Spleen (tissue), 11 donors: ENCODE measurements around the gene HSPBP1. TPM values are rescaled to one million over a fixed set of nuclear protein-coding genes. Genes with fewer than 3 reads are reported as not detected.
A peak's percentile ranks its signal among the peaks of the same experiment; 100 is the strongest.

Experiments used
- DNase-seq: peaks from one replicate; pipeline ENCODE4 v3.0.0-alpha.2; 2020
- H3K27ac ChIP-seq, 8 donors: fragments of 200-600 bp; sonication (generic) in 7 of 8; 1 replicate in 4 of 8; 2 replicates in 4 of 8; pipeline versions ENCODE4 v1.5.0 to v1.8.0; 2016 to 2021; ENCODE audit warnings: inconsistent platforms in 4 of 8, mild to moderate bottlenecking in 4 of 8, moderate library complexity in 1 of 8
- H3K27me3 ChIP-seq, 7 donors: fragments of 200-600 bp; sonication (generic) in 6 of 7; replicated peaks in 1 of 7; 1 replicate in 4 of 7; 2 replicates in 3 of 7; pipeline versions ENCODE4 v1.5.0 to v1.8.0; 2016 to 2021; ENCODE audit warnings: inconsistent platforms in 3 of 7, mild to moderate bottlenecking in 1 of 7
- H3K36me3 ChIP-seq, 6 donors: fragments of 200-600 bp; sonication (generic) in 5 of 6; 1 replicate in 4 of 6; 2 replicates in 2 of 6; pipeline versions ENCODE4 v1.5.0 to v1.8.0; 2016 to 2021; ENCODE audit warnings: inconsistent platforms in 2 of 6
- H3K4me1 ChIP-seq, 6 donors: fragments of 200-600 bp; sonication (generic) in 5 of 6; 1 replicate in 3 of 6; 2 replicates in 3 of 6; pipeline versions ENCODE4 v1.5.0 to v1.8.0; 2016 to 2021; ENCODE audit warnings: inconsistent platforms in 3 of 6
- H3K4me3 ChIP-seq, 8 donors: fragments of 200-600 bp; sonication (generic) in 7 of 8; 1 replicate in 4 of 8; 2 replicates in 4 of 8; pipeline versions ENCODE4 v1.5.0 to v1.8.0; 2016 to 2021; ENCODE audit warnings: inconsistent platforms in 4 of 8, mild to moderate bottlenecking in 4 of 8, moderate library complexity in 2 of 8
- H3K9me3 ChIP-seq, 8 donors: fragments of 200-600 bp; sonication (generic) in 7 of 8; 1 replicate in 4 of 8; 2 replicates in 4 of 8; pipeline versions ENCODE4 v1.5.0 to v1.8.0; 2016 to 2021; ENCODE audit warnings: inconsistent platforms in 4 of 8
- CTCF ChIP-seq, 11 experiments: fragments of 200-600 bp in 7 of 11; fragments of 450-650 bp in 4 of 11; sonication (generic) in 4 of 11; IDR thresholded peaks in 8 of 11; conservative IDR thresholded peaks in 3 of 11; 1 replicate in 7 of 11; 2 replicates in 4 of 11; pipeline versions ENCODE4 v1.4.0 to v1.8.0; 2016 to 2021; ENCODE audit warnings: antibody characterized with exemption in 11 of 11, inconsistent platforms in 4 of 11, mild to moderate bottlenecking in 1 of 11
- POLR2A ChIP-seq, 3 donors: fragments of 450-650 bp; IDR thresholded peaks; one replicate each; pipeline ENCODE4 v1.5.1; 2017; ENCODE audit warnings: antibody characterized with exemption in 3 of 3, mild to moderate bottlenecking in 1 of 3
- POLR2AphosphoS5 ChIP-seq, 3 donors: sonication (generic); formaldehyde crosslinking; IDR thresholded peaks; one replicate each; pipeline ENCODE4 v1.5.1; 2017; ENCODE audit warnings: antibody characterized with exemption in 3 of 3
- WGBS, 5 donors: extraction: QIAGEN DNeasy Blood & Tissue Kit in 3 of 5; methylation state at CpG; one replicate each; pipeline versions ENCODE4 v1.1.5 to v1.1.7; 2013 to 2018; 5-methylcytosine and 5-hydroxymethylcytosine counted together
- intact Hi-C: fragments of 100-400 bp; cut with DNase I; formaldehyde crosslinking; loops from one replicate; pipeline ENCODE4 v1.15.0; 2023; ENCODE audit warnings: low total_unique reads
- polyA plus RNA-seq, 3 donors: library from polyadenylated mRNA; stranded (reverse); fragments of 200-250 nt; gene quantifications; one replicate each; pipeline ENCODE4 v1.2.1, GENCODE V29; 2013
- total RNA-seq, 7 donors: library from RNA; depleted of rRNA in 3 of 7; stranded (reverse); fragments of >200 nt in 3 of 7; fragmentation: NEBNext Ultra II Directional in 4 of 7; extraction: Animal tissue kit (Norgen Biotek cat#: 25700) in 4 of 7; gene quantifications; one replicate each; pipeline versions ENCODE4 v1.1.0 to v1.2.1, GENCODE V29; 2016 to 2021
- donor health status: healthy with polysubstance abuse.
- donor health status: DM: no; HTN: no; CAD: no; lungs with moderate emphysema.
- donor health status: DM: no; HTN: no; CAD: no.
- donor health status: Bipolar disorder and iron deficiency.
- donor health status: healthy.
- donor health status: DM: no; HTN: no; CAD: no.
- donor health status: DM: yes; HTN: yes; CAD: no.

Gene HSPBP1
- total and polyA plus RNA-seq, 10 donors: 14.2 to 27.0 (median 18.4) TPM

DNA sequence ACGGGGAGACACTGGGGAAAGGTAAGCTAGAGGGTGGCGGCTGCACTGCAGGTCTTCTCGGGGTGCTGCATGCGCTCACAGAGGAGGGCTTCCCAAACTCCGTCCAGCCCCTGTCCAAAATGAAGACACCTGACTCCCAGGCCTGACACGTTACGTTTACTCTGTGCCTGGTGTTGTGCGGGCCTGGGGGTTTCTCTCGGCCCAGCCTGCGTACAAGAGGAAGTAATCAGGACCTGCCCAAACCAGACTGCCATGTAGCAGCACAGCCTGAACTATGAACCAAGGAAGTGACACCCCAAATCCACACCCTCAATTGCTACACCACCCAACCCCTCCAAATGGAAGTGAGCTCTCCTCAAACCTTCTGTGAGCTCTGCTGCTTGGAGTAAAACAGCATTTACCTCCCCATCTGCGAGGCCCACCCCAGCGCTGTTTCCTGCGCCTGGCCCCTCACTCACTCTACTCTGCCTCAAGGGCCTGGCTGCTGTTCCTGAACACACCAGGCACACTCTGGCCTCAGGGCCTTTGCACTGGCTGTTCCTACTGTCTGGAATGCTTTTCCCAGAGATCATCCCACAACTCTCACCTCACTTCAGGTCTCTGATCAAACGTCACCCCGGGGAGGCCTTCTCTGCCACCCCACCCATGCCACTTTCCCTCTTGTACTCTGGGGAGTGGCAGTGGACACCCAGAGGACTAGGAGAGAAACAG is 3.0 kb downstream of the HSPBP1 start:
- intact Hi-C loops: no loop called here
- H3K27me3 ChIP-seq: no peaks in the 10 kb centered on the region
- H3K4me3 ChIP-seq: peak overlapping the region in 1 of 8 donors; percentile 22
- no peak for DNase-seq
- peaks cover 17 to 72% (median 47%) of the 10 kb centered on the region in 6 donors for H3K4me1 ChIP-seq
- peak in 2 of 3 donors; percentile 17 to 22 for TF ChIP-seq POLR2AphosphoS5 (IDR thresholded peaks at IDR 0.05)
- no peak for TF ChIP-seq POLR2A (IDR thresholded peaks at IDR 0.05)
- TF ChIP-seq CTCF (IDR thresholded peaks at IDR 0.05 in 8 of 11, conservative IDR thresholded peaks at IDR 0.05 in 3 of 11): no peak
- no peaks in the 10 kb centered on the region for H3K9me3 ChIP-seq
- peak overlapping the region in 7 of 8 donors; percentile 9 to 85 (median 65) for H3K27ac ChIP-seq
- WGBS, 5 donors: 70 to 80% (median 75%) methylated on average over 13 to 15 of the region's 15 CpGs
- peaks cover 0 to 49% (median 34%) of the 10 kb centered on the region in 6 donors for H3K36me3 ChIP-seq

- no peak for TF ChIP-seq POLR2A (IDR thresholded peaks at IDR 0.05)
- no peak for TF ChIP-seq POLR2AphosphoS5 (IDR thresholded peaks at IDR 0.05)
- no peak for TF ChIP-seq CTCF (IDR thresholded peaks at IDR 0.05 in 8 of 11, conservative IDR thresholded peaks at IDR 0.05 in 3 of 11)
- 56 to 65% (median 58%) methylated on average over 17 of the region's 17 CpGs for WGBS, 5 donors
- H3K27ac ChIP-seq: peak overlapping the region in 7 of 8 donors; percentile 9 to 85 (median 65)
- H3K9me3 ChIP-seq: no peaks in the 10 kb centered on the region
- peak overlapping the region in 1 of 8 donors; percentile 22 for H3K4me3 ChIP-seq
- H3K27me3 ChIP-seq: no peaks in the 10 kb centered on the region
- DNase-seq: no peak
- H3K4me1 ChIP-seq: peaks cover 17 to 68% (median 47%) of the 10 kb centered on the region in 6 donors
- intact Hi-C loops: no loop called here
- peaks cover 0 to 57% (median 39%) of the 10 kb centered on the region in 6 donors for H3K36me3 ChIP-seq
Measured at GRCh38 chr19:55275851-55276719, 3.8 kb downstream of the HSPBP1 start.

GRCh38 chr19:55273978-55274707 is 5.8 kb downstream of the HSPBP1 start:
- WGBS, 5 donors: 93 to 98% (median 96%) methylated on average over 26 to 36 of the region's 36 CpGs
- no peaks in the 10 kb centered on the region for H3K9me3 ChIP-seq
- no peak overlapping the region for H3K27ac ChIP-seq
- H3K4me3 ChIP-seq: no peak overlapping the region
- H3K27me3 ChIP-seq: no peaks in the 10 kb centered on the region
- TF ChIP-seq POLR2AphosphoS5 (IDR thresholded peaks at IDR 0.05): no peak
- no peak for TF ChIP-seq CTCF (IDR thresholded peaks at IDR 0.05 in 8 of 11, conservative IDR thresholded peaks at IDR 0.05 in 3 of 11)
- TF ChIP-seq POLR2A (IDR thresholded peaks at IDR 0.05): no peak
- H3K36me3 ChIP-seq: peaks cover 0 to 74% (median 39%) of the 10 kb centered on the region in 6 donors
- peaks cover 8 to 49% (median 34%) of the 10 kb centered on the region in 6 donors for H3K4me1 ChIP-seq
- intact Hi-C loops: no loop called here
- DNase-seq: no peak
